HG03442 (cell line): ENCODE results near the gene TM7SF3.
A peak's percentile ranks its signal among the peaks of the same experiment; 100 is the strongest.
"Not testable (repeated sequence)": the region's sequence is repeated elsewhere in the genome, so short reads cannot be mapped to it uniquely, and the experiment has no call there.

Experiments
- ATAC-seq: cut with Tn5 transposase; IDR thresholded peaks from one replicate; pipeline ENCODE4 v1.9.1; 2021; ENCODE audit warnings: mild to moderate bottlenecking, moderate library complexity; ENCODE audit not compliant: unreplicated experiment

The TM7SF3 gene

GRCh38 chr12:27014085-27014858 lies at the start of gene TM7SF3:
TM7SF3 (minus strand) TSS chr12:27014384; CDS start chr12:27014168, 216 bp downstream.
- ATAC-seq = peak; percentile 85

GRCh38 chr12:27063250-27063851 lies 49.2 kb upstream of the TM7SF3 start:
- ATAC-seq = no peak

- ATAC-seq = no peak
These were observed 47.1 kb upstream of the TM7SF3 start for GRCh38 chr12:27061317-27061716.

GRCh38 chr12:27060740-27061139 lies 46.6 kb upstream of the TM7SF3 start:
- ATAC-seq = no peak

- no peak for ATAC-seq
These were observed 43.4 kb upstream of the TM7SF3 start for GRCh38 chr12:27057543-27057942.

GRCh38 chr12:27055966-27056365 lies 41.8 kb upstream of the TM7SF3 start:
- no peak for ATAC-seq

GRCh38 chr12:27052742-27053141 lies 38.6 kb upstream of the TM7SF3 start:
- no peak for ATAC-seq

- no peak for ATAC-seq
These were observed 38.0 kb upstream of the TM7SF3 start for GRCh38 chr12:27052176-27052575.

- no peak for ATAC-seq
These were observed 34.9 kb upstream of the TM7SF3 start for GRCh38 chr12:27048822-27049752.

- ATAC-seq = not testable (repeated sequence)
These were observed 27.8 kb upstream of the TM7SF3 start for GRCh38 chr12:27042018-27042417.

GRCh38 chr12:27040637-27041036 lies 26.5 kb upstream of the TM7SF3 start:
- ATAC-seq = not testable (repeated sequence)

- no peak for ATAC-seq
These were observed 20.6 kb upstream of the TM7SF3 start for GRCh38 chr12:27034607-27035293.

GRCh38 chr12:27032679-27033078 lies 18.5 kb upstream of the TM7SF3 start:
- ATAC-seq = no peak

GRCh38 chr12:27031531-27031930 lies 17.3 kb upstream of the TM7SF3 start:
- ATAC-seq = no peak

GRCh38 chr12:27026257-27026656 lies 12.1 kb upstream of the TM7SF3 start:
- no peak for ATAC-seq

GRCh38 chr12:27025116-27025515 lies 10.9 kb upstream of the TM7SF3 start:
- no peak for ATAC-seq

- ATAC-seq = no peak
These were observed 10.1 kb upstream of the TM7SF3 start for GRCh38 chr12:27024291-27024690.

GRCh38 chr12:27020761-27021160 lies 6.6 kb upstream of the TM7SF3 start:
- ATAC-seq = no peak

GRCh38 chr12:27018037-27018436 lies 3.9 kb upstream of the TM7SF3 start:
- no peak for ATAC-seq

- ATAC-seq = not testable (repeated sequence)
These were observed 3.1 kb upstream of the TM7SF3 start for GRCh38 chr12:27017163-27017823.
